K562 (cell line): Measurements from ENCODE around the gene FAM90A26. TPM values are rescaled to one million over a fixed set of nuclear protein-coding genes. Genes with fewer than 3 reads are reported as not detected.
"Not testable (repeated sequence)": the region's sequence is repeated elsewhere in the genome, so short reads cannot be mapped to it uniquely, and the experiment has no call there.

Experiments
- BMI1 ChIP-seq: fragments of 150-350 bp; IDR thresholded peaks from 2 replicates; pipeline ENCODE4 v1.6.1; 2014; ENCODE audit warnings: low read length
- CREM ChIP-seq: IDR thresholded peaks from 2 replicates; pipeline ENCODE4 v1.6.1; 2014; ENCODE audit warnings: antibody characterized with exemption, low read depth
- CXXC5 ChIP-seq: fragments of 250-450 bp; sonication (Bioruptor Pico); IDR thresholded peaks from 2 replicates; pipeline ENCODE4 v1.8.0; 2022; ENCODE audit warnings: inconsistent platforms, mild to moderate bottlenecking, moderate library complexity
- HMGXB4 ChIP-seq: sonication (generic); formaldehyde crosslinking; IDR thresholded peaks from 2 replicates; pipeline ENCODE4 v1.8.1; 2023; ENCODE audit warnings: mild to moderate bottlenecking, missing genetic modification reagents
- MBD2 ChIP-seq: sonication (generic); IDR thresholded peaks from 2 replicates; pipeline ENCODE4 v1.6.1; 2016; ENCODE audit warnings: low read depth, borderline replicate concordance
- MGA ChIP-seq: fragments of 450-650 bp; IDR thresholded peaks from 2 replicates; pipeline ENCODE4 v1.6.1; 2016; ENCODE audit warnings: mild to moderate bottlenecking, moderate library complexity
- NR2C2 ChIP-seq, 2 experiments: fragments of 200-800 bp in 1 of 2; sonication (Bioruptor generic) in 1 of 2; sonication (generic) in 1 of 2; formaldehyde crosslinking in 1 of 2; IDR thresholded peaks; 2 replicates each; pipeline versions ENCODE4 v1.6.1 to v1.8.0; 2016 to 2022; ENCODE audit warnings: mild to moderate bottlenecking in 1 of 2, missing compliant biosample characterization in 1 of 2, missing genetic modification characterization in 1 of 2, missing genetic modification reagents in 1 of 2
- PML ChIP-seq: IDR thresholded peaks from 2 replicates; pipeline ENCODE4 v1.6.1; 2012; ENCODE audit warnings: low read length, inconsistent platforms
- POLR2A ChIP-seq: fragments of 450-650 bp; conservative IDR thresholded peaks from 2 replicates; pipeline ENCODE4 v1.6.1; 2016
- RFX1 ChIP-seq: fragments of 450-650 bp; IDR thresholded peaks from 2 replicates; pipeline ENCODE4 v1.6.1; 2016; ENCODE audit warnings: mild to moderate bottlenecking, moderate library complexity
- SMAD4 ChIP-seq: fragments of 250-450 bp; sonication (Bioruptor Pico); conservative IDR thresholded peaks from 2 replicates; pipeline ENCODE4 v1.8.0; 2021; ENCODE audit warnings: inconsistent platforms, mild to moderate bottlenecking, moderate library complexity
- SP1 ChIP-seq: sonication (generic); formaldehyde crosslinking; IDR thresholded peaks from 2 replicates; pipeline ENCODE4 v1.8.1; 2022; ENCODE audit warnings: mild to moderate bottlenecking, missing genetic modification reagents
- TAF1 ChIP-seq: IDR thresholded peaks from 2 replicates; pipeline ENCODE4 v1.6.1; 2011; ENCODE audit warnings: mild to moderate bottlenecking, low read length, moderate library complexity; ENCODE audit not compliant: insufficient read depth, control insufficient read depth, severe bottlenecking; ENCODE audit errors: extremely low read depth
- ZFX ChIP-seq: sonication (generic); formaldehyde crosslinking; IDR thresholded peaks from 2 replicates; pipeline ENCODE4 v1.8.0; 2022; ENCODE audit warnings: mild to moderate bottlenecking, missing genetic modification reagents, moderate library complexity
- ZNF511 ChIP-seq: sonication (generic); formaldehyde crosslinking; IDR thresholded peaks from 2 replicates; pipeline ENCODE4 v1.8.0; 2022; ENCODE audit warnings: mild to moderate bottlenecking, missing genetic modification reagents
- polyA plus RNA-seq, 8 experiments: library from polyadenylated mRNA; depleted of rRNA in 4 of 8; stranded (reverse) in 5 of 8; unstranded in 3 of 8; fragments of >200 nt; fragmentation: Nextera tagmentation in 2 of 8; fragmentation: Illumina TruSeq in 1 of 8; extraction: Ambion mirVana in 2 of 8; extraction: Trizol in 1 of 8; gene quantifications; 2 replicates each; pipeline versions ENCODE4 v1.2.1 to v1.2.3, GENCODE V29; 2011 to 2014; ENCODE audit warnings: inconsistent platforms in 1 of 8, missing spikeins in 1 of 8
- total RNA-seq, 7 experiments: library from RNA; depleted of rRNA in 6 of 7; stranded (reverse); fragments of >200 nt in 6 of 7; fragmentation: Illumina TruSeq in 2 of 7; extraction: Trizol in 2 of 7; gene quantifications; 2 replicates each; pipeline versions ENCODE4 v1.2.1 to v1.2.3, GENCODE V29; 2011 to 2021; ENCODE audit warnings: low replicate concordance in 1 of 7

The FAM90A26 gene
- total and polyA plus RNA-seq, 9 of the 15 experiments (the other 6 are each of a cell fraction or from before 2014, with no cell fraction given): not detected

- TF ChIP-seq MGA: peak; percentile 79
- TF ChIP-seq ZFX (CRISPR knock-in tag): peak; percentile 82
- not testable (repeated sequence) for TF ChIP-seq NR2C2 (CRISPR knock-in tag; IDR thresholded peaks at IDR 0.05)
- TF ChIP-seq NR2C2 (tag; IDR thresholded peaks at IDR 0.05): peak; percentile 4; the same call in 1 of the 2 replicates
- TF ChIP-seq TAF1: peak; percentile 58
- 0 out of 2 replicates have a peak, but pooled peaks have one; percentile 42 for TF ChIP-seq MBD2
- TF ChIP-seq CXXC5 (CRISPR knock-in tag): peak; percentile 61; the same call in 1 of the 2 replicates
- 0 out of 2 replicates have a peak, but pooled peaks have one; percentile 58 for TF ChIP-seq ZNF511 (CRISPR knock-in tag)
- peak; percentile 67 for TF ChIP-seq SP1
- peak; percentile 64 for TF ChIP-seq CREM
- peak; percentile 31; the same call in 1 of the 2 replicates for TF ChIP-seq PML
- peak; percentile 43; the same call in 1 of the 2 replicates for TF ChIP-seq SMAD4 (CRISPR knock-in tag)
- peak; percentile 92 for TF ChIP-seq RFX1
- peak; percentile 68; the same call in 1 of the 2 replicates for TF ChIP-seq HMGXB4 (CRISPR knock-in tag)
- TF ChIP-seq POLR2A: peak; percentile 83
- TF ChIP-seq BMI1: peak; percentile 49; the same call in 1 of the 2 replicates
Measured at GRCh38 chr4:9153008-9153570, 17.1 kb upstream of the FAM90A26 start (continued).
